HG03139 (cell line): ENCODE measurements around the gene KIAA0040.

Experiments
- ATAC-seq: cut with Tn5 transposase; IDR thresholded peaks from one replicate; pipeline ENCODE4 v1.9.1; 2021; ENCODE audit not compliant: unreplicated experiment

Gene KIAA0040

DNA sequence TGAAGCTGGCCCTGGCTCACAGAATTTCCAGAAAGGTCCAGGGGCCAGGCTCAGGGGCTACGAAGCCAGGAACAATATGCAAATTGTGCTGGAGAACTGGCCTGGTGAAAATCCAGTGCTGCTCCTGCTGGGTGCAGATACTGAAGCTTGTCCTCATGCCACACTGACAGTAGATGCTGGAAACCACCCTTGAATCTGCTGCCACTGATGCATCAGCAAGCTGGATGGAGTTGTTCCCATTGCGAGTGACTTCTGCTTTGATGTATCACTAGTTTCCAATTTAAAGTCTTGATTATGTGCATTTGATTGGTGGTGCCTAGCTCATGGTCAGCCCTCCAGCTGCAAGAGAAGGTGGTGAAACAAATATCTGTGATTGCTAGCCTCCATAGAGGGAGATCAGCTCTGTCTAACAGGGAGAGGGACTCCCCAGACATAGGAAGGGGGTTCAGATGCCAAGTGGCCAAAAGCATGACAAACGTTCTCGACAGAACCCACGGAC, 11.0 kb upstream of the KIAA0040 start:
- ATAC-seq: no peak

DNA sequence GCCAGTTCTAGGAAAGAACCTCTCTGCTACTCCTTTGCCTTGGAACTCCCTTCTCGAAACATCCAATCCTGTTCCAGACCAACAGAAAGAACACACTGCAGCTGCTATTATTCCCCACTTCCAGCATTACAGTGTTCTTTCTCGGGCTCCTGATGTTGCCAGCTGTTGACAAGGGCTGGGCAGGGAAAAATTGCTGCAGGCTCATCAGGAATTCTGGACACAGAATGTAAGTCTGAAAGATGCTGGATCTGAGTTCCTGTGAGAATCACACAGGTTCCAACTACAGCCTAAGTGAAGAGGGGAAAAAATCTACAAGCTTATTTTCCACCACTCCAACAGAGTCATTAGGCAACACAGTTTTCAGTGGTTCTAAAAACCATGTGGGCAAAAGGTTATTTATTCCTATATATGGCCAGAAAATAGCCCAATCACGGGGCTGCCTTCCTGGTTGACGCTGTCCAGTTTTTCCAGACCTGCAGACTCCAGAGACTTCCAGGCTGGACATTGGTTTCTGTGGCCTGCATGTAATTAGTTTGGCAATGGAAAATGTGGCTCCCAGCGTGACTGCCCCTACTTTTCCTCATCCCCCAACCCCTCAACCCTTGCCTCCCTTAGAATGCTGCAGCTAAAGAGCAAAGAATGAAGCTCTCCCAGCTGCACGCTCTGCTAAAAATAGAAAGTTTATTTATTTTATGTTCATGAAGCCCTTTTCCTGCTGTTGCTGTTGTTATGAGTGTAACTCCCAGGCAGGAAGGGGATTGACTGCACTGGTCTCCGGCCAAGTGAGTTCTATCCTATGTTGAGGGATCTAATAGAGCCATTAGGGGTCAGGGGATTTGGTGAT, 8.3 kb upstream of the KIAA0040 start:
- no peak for ATAC-seq

DNA sequence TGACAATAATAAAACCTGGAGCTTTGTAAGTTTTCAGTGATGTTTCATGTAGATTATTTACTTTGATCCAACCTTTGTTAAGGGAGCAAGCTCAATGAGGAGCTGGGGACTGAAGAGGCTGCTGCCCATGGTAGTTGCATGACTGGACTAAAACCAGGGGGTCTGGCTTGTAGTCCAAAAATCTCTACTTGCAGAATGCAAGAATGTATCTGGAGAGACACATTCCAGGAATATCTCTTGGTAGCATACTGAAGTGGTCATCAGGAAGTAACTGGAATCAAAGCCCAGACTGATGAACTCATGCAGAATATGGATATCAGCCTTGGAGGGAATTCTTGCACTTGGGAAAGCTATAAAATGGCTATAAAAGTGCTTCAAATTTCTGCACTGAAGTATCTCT, 5.8 kb upstream of the KIAA0040 start:
- no peak for ATAC-seq

DNA sequence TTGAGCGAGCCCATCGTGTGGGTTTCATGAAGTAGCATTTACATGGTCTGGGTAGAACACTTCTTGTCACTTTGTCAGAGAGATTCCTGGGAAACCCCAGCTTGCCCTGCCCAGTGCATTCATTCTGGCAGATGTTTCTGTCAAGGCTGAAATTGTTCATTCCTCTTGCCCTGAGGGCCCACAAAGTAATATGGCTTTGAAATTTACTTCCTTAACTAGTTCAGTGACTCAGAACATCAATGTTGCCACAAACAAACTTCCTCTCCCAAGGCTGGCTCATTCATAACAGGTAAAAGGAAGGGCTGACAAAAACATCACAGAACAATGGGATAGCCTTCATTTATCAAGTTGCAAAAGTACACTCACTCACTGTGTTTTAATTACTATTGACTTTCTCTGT, 5.0 kb upstream of the KIAA0040 start:
- no peak for ATAC-seq

DNA sequence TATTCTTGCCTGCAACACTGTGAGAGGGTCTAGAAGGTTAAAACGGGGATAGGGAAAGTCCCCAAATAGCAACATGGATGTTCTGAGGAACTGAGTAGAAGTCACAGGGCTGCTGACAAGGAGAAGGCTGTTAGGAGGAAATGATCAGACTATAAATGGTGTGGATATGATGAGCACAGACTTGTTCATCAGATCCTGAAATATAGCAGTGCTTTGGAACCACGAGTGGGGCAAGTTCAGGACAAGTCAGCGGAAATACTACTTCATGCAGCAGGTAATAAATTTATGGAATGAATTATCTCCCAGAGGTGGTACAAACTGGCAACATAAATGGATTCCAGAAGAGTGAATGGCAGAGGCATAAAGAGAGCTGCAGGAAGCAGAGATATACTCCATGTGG, 3.2 kb upstream of the KIAA0040 start:
- no peak for ATAC-seq

DNA sequence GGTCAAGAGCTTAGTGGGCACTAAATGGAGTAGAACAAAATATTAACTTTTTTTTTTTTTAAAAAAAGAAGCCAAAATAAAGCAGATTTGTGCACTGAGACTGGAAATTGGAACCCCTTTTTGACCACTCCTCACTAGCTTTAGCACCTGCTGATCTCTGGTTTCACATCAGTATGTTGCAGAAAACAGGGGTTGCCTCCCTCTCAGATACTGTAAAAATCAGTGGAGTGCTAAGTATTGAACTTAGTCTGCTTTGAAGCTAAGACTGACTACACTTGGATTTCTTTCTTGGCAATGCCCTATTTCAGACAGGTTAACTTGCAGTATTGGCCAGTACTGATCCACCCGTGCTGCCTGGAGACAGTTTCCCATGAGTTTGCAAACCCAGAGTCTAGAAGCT, 2.7 kb upstream of the KIAA0040 start:
- no peak for ATAC-seq

DNA sequence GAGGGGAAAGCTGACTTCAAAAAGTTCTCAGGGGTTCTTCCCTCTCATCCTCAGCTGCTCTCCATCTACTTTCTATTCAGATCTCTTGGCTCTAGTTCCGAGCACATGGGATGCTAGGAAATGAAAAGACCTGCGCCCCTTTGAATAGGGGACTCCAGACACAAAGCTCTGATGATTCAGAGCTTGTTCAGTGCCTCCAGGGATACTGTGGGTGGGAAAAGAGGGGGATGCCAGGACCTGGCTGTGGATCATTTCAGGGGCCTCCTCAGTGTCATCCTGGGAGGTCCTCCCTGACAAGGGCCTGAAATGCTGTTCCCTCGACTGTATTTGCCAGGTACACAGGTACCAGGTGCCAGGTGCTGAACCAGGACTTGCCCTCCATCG, 943 bp upstream of the KIAA0040 start:
- ATAC-seq: no peak

DNA sequence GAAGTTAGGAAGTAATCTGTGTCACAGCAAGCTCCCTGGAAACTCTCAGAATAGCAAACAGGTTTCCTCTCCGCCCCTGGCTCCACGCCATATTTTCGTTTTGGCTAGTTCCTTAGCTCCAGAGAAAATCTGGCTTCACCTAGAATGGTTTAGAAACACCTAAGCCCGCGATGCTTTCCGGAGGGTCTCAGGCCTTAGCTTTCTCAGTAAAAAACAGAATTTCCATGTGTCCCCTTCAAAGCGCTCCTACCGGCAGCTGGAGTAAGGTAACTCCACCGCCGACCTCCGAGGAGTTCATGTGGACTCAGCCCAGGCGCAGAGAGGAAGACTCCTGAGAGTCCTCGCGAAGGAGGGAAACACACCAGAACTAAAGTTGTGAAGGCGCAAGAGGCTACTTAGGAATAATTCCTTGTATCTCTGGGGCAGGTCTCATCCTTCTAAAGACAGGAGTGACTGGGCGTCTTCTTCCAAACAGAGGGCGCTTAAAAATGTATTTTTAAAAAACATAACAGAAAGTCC, 406 bp downstream of the KIAA0040 start:
- ATAC-seq: no peak

DNA sequence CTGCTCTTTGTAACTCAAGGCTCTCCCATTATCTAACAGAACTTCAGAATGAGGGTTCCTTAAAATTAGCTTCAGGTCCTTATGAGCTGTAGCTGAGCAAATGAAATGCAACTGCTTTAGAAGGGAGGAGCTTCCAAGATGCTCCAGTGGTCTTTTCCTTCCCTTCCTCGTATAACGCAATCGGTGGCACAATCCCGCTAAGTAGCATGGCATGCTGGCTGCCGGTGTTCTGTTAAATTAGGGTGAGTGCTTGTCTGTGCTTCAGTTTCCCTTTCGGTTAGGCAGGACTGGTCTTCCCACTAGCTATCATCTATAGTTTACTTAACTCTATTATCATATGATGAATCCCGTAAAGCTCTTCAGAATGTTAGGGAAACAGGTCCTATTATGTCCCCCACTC, 917 bp downstream of the KIAA0040 start:
- no peak for ATAC-seq

DNA sequence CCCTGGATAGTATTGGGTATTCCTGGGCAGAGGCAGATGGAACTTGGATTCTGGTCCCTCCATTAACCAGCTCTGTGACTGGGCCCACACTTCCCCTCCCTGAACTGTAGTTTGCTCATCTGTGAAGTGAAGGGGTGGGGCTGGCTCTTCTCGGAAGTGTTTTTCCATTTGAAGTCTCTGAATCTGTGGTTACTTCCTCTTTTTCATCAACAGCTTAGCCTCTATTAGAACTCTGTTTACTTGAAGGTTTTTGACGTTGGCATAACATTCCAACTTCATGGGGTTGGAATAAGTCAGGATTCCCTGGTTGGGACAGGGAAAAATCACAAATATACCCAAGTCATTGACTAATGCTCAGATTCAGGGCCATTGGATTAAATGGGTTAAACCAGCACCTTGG, 3.6 kb downstream of the KIAA0040 start:
- ATAC-seq: peak; percentile 66

DNA sequence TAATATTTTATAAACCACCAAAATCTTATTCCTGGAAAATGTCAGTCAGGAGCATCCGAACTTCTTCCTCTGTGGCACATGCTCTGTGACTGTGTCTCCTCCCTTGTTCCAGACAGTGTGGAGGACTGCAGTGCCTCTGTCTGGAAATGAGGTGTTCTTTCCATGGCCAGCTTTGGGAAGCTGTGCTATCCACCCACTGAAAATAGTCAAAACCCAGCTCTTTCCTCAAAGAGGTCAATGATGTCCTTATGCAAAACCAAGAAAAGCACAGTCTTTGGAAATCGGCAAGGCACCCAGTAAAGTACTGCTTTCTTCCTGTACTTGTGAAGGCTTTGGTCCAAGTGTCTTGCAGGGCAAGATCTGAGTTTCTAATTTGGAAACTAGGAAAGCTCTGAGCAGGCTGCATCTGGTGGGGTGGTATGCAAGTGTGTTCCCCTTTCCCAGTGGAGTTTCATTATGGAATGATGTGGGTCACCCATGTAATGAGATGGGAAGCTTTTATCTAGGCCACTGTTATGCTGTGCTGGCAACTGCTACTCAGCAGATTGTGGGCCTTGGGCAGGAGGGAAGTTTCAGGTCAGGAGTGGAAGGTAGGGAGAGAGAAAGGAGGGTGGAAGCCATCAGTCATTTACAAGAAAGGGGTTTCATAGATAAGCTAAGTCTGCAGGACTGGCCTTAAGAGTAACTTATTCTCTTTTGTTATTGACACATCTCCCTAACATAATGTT, 6.0 kb downstream of the KIAA0040 start:
- ATAC-seq: no peak

DNA sequence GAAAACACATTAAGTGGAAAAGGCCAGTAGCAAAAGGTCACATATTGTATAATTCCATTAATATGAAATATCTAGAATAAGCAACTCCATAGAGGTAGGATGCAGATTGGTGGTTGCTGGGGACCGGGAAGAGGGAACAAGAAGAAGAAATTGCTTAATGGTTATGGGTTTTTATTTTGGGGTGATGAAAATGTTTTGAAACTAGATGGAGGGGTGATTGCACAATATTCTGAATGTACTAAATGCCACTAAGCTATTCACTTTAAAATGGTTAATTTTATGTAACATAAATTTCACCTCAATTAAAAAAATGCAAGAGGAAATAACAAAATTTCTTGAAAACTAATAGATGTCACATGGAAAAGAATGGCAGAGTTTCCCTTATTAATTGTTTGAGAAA, 6.7 kb downstream of the KIAA0040 start:
- no peak for ATAC-seq

DNA sequence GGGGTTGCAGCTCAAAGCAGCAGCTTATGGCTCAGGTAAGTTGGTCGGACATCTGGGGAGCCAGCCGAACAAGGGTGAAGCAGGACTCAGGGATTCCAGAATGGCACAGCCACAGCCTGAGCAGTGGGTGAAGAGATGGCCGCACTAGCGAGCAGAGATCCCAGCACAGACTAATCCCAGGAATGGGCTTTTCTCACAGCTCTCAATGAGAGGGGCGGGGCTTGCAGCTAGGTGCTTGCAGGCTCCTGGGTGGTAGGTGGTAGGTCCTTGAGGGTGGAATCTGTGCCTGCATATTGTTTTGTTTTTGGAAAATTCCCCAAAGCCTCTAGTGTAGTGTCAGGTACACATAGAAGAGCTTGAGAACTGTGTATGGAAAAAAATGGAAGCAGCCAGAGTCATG, 9.0 kb downstream of the KIAA0040 start:
- no peak for ATAC-seq

DNA sequence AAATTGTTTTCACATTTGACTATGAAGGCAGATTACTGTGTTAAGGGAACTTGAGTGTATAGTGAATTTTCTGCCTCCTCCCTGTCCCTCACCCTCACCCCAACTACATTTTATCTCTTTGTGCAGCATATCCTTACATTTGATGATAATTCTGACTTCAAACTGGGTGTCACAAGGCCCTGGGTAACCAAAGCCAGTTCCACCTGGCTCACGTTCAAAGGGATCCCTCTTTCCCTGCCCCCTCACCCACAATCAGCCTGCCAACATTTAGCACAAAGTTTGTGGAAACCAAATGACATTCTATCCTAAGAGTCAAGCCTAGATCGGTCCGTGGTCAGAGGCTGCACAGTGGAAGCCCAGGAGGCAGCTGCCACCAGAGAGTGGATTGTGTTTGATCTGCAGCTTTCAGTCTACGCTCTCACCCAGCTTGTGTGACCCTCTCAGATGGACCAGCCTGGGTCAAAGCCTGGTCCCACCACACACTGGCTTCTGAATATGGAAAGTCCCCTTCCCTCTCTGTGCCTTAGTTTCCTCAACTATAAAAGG, 10.3 kb downstream of the KIAA0040 start:
- ATAC-seq: no peak

DNA sequence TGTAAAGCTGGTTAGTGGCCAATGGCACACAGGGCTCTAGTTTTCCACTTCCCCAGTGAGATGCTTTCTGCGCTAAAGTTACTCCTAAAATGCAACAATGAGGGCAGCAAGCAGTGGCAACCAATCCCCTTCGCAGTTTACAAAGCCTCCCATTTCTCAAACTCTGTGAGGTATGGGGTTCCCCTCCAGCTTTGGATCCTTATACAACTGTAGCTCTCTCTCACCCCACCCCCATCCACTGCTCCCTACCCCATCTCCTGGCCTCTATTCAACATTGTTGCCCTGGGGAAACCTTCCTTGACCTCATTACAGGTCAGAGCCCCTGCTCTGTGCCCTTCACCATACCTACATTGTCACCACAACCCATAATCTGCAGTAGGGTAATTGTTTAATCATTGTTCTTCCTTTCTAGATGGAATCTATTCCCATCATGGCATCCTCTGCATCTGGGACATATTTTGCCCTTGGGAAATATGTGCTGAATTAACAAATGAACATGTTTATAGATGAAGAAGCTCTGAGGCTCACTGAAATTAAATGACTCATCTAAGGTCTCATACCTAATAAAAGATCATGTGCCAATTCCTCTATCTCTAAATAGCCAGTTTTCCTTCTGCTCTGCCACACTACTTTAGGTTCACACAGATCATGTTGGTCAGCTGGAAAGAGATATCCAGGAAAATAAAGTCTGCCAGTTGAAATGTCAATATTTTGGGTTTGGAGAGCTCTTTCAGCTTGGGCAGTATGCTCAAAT, 12.6 kb downstream of the KIAA0040 start:
- no peak for ATAC-seq

DNA sequence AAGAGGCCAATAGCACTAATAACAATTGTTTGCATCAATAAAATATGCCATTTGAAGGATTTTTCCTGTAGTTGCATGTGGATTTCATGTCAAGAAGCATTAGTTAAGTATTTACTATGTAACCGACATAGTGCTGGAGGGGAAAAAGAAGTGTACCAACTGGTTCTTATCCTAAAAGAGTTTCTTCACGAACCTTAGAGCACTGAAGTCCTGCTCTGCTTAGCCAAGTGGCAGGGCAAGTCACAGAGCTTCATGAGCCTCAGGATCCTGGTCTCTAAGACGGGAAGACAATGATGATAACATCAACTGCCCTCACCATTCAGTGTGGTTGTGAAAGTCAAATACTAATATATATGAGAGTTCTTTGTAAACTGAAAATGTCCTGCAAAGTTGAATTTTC, 14.1 kb downstream of the KIAA0040 start:
- ATAC-seq: no peak

DNA sequence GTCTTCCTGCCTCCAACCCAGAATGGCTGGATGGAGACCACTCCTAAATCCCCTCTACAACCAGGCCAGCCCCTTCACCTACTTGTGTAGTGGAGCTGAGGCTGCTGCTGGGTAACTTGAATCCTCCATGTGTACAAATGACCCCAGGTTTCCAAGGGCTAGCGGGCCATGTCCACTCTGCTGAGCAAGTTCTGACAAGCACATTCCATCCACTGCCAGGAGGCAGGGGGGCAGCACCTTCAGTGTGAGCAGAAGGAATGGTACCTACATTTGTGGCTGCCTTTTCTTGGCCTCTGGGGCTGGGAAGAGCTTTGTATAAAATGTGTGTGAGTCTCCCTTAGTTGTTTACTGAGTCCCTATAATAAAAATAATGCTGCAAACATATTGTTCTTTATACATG, 14.5 kb downstream of the KIAA0040 start:
- ATAC-seq: no peak

DNA sequence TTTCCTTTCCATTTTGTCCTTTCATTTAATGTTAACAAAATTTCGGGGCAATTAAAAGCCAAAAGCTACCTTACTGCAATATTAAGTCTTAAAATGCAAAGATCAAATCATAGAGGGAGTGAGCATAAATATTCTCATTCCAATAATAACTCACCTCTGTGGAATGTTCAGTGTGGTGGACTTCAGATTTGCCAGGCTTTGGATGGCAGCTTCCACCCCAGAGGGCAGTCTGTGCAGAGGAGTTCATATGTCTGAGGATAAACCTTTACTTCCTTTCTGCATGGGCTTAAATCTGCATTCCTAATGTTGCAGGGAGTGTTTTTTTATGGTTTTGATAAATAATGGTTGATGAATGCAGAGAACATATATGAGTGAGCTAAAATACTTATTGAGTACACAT, 16.3 kb downstream of the KIAA0040 start:
- ATAC-seq: no peak

DNA sequence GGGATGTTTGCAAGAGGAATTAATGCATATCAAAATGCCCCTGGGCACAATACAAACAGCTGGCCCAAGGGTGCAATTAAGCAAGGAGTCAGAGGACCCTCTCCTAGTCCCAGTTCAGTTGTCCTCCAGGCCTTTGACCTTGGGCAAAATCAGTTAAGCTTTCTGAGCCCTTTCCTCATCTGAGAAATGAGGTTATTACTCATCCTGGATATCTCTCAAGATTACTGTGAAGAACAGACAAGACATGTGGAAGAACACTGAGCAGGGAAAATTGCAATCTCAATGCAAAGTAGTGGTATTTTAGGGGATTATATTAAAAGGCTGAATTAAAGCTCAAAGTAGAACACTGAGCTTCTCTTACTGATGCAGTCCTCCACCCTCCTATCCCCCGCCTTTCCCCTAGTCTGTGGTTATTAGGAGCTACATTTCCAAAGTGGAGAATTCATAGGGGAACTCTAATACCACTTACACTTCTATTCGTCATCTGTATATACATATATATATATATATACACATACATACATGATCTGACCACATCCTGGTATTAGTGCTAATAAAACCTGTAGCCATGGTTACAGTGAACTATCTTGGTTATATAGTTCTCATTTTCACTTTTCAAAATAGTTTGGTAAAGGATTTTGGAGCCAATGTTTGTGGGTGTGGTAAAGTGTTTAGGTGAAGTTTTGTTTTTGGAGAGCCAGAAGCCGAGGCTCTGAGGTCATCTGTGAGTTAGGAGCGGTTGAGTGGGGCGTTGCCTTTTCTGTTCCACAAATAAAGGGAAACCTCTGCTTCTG, 18.1 kb downstream of the KIAA0040 start:
- peak; percentile 60 for ATAC-seq

DNA sequence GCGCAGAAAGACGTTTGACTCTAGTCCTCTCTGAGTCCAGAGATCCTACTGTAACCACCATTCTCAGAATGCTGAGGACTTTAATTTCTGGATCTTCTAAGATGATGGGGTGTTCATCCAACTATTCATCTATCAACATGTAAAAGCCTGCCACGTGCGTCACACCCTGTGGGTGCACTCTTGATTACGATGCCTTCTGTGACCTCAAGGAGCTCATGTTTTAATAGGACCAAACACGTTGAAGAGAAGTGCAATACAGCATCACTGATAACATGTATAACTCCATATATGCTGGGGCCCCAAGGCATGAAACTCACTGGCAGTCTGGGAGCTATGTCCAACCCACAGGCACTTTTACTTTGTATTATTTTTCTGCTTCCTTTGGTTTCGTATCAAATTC, 19.0 kb downstream of the KIAA0040 start:
- ATAC-seq: no peak
